ENCODE results near the gene MEIS2. TPM values are rescaled to one million over a fixed set of nuclear protein-coding genes. Genes with fewer than 3 reads are reported as not detected.
A peak's percentile ranks its signal among the peaks of the same experiment; 100 is the strongest.

Gene MEIS2
- total RNA-seq, 4 donors from 2014 or later: 14.8 to 28.4 (median 20.4) TPM

- TF ChIP-seq POLR2A (IDR thresholded peaks at IDR 0.05): no peak
- intact Hi-C loops (cut with DNase I): no loop called here
- WGBS, 2 donors: 50 to 53% methylated on average over 18 of the region's 18 CpGs
- no peak for DNase-seq
- H3K4me3 ChIP-seq (replicated peaks in 1 of 3): no peak overlapping the region
- H3K4me1 ChIP-seq: no peaks in the 10 kb centered on the region
- H3K27ac ChIP-seq: no peak overlapping the region
- no peaks in the 10 kb centered on the region for H3K9me3 ChIP-seq
- H3K36me3 ChIP-seq: no peaks in the 10 kb centered on the region
- H3K27me3 ChIP-seq: no peaks in the 10 kb centered on the region
Observed at GRCh38 chr15:37019479-37020433, 80.6 kb downstream of the MEIS2 start.

- H3K9me3 ChIP-seq: no peaks in the 10 kb centered on the region
- DNase-seq: no peak
- no peak overlapping the region for H3K4me3 ChIP-seq (replicated peaks in 1 of 3)
- TF ChIP-seq CTCF (IDR thresholded peaks at IDR 0.05): no peak
- no peak for TF ChIP-seq POLR2A (IDR thresholded peaks at IDR 0.05)
- no peaks in the 10 kb centered on the region for H3K36me3 ChIP-seq
- H3K4me1 ChIP-seq: no peaks in the 10 kb centered on the region
- intact Hi-C loops (cut with DNase I): no loop called here
- 90 to 93% methylated on average over 11 of the region's 11 CpGs for WGBS, 2 donors
- H3K27me3 ChIP-seq: no peaks in the 10 kb centered on the region
- no peak overlapping the region for H3K27ac ChIP-seq
Observed at GRCh38 chr15:37017031-37017625, 83.2 kb downstream of the MEIS2 start.

- H3K4me3 ChIP-seq (replicated peaks in 1 of 3): no peak overlapping the region
- DNase-seq: no peak
- no peaks in the 10 kb centered on the region for H3K36me3 ChIP-seq
- no peak for TF ChIP-seq POLR2A (IDR thresholded peaks at IDR 0.05)
- no peak for TF ChIP-seq CTCF (IDR thresholded peaks at IDR 0.05)
- H3K27ac ChIP-seq: peak overlapping the region in 1 of 3 donors; percentile 40
- H3K9me3 ChIP-seq: no peaks in the 10 kb centered on the region
- no peaks in the 10 kb centered on the region for H3K27me3 ChIP-seq
- 60 to 64% methylated on average over 7 of the region's 7 CpGs for WGBS, 2 donors
- intact Hi-C loops (cut with DNase I): no loop called here
- no peaks in the 10 kb centered on the region for H3K4me1 ChIP-seq
Observed at GRCh38 chr15:37016231-37016630, 84.1 kb downstream of the MEIS2 start.

GRCh38 chr15:37015451-37015850 lies 84.9 kb downstream of the MEIS2 start:
- Histone ChIP-seq H3K27me3 (no peaks in the 10 kb centered on the region), H3K4me3 (replicated peaks in 1 of 3) (no peak overlapping the region), H3K4me1 (no peaks in the 10 kb centered on the region), H3K27ac (no peak overlapping the region), H3K9me3 (no peaks in the 10 kb centered on the region), H3K36me3 (no peaks in the 10 kb centered on the region)
- intact Hi-C loops (cut with DNase I): no loop called here
- no peak for DNase-seq
- TF ChIP-seq CTCF (IDR thresholded peaks at IDR 0.05): no peak
- no peak for TF ChIP-seq POLR2A (IDR thresholded peaks at IDR 0.05)
- WGBS, 2 donors: 59 to 67% methylated on average over 4 of the region's 4 CpGs

GRCh38 chr15:37015035-37015434 lies 85.3 kb downstream of the MEIS2 start:
- no peak overlapping the region for H3K4me3 ChIP-seq (replicated peaks in 1 of 3)
- H3K27me3 ChIP-seq: no peaks in the 10 kb centered on the region
- H3K4me1 ChIP-seq: no peaks in the 10 kb centered on the region
- no peak for DNase-seq
- WGBS, 2 donors: 68 to 73% methylated on average over 9 of the region's 9 CpGs
- TF ChIP-seq POLR2A (IDR thresholded peaks at IDR 0.05): no peak
- no peak for TF ChIP-seq CTCF (IDR thresholded peaks at IDR 0.05)
- intact Hi-C loops (cut with DNase I): no loop called here
- H3K27ac ChIP-seq: no peak overlapping the region
- H3K36me3 ChIP-seq: no peaks in the 10 kb centered on the region
- H3K9me3 ChIP-seq: no peaks in the 10 kb centered on the region

Data from thyroid gland (tissue), 4 donors.